Gastrocnemius medialis (tissue), 4 donors: ENCODE results near the gene KANSL1L. TPM values are rescaled to one million over a fixed set of nuclear protein-coding genes. Genes with fewer than 3 reads are reported as not detected.
A peak's percentile ranks its signal among the peaks of the same experiment; 100 is the strongest.

Experiments used
- ATAC-seq, 2 donors: fragments of 150-250 bp; one replicate each; pipeline ENCODE4 v1.9.1; 2016
- DNase-seq, 2 donors: peaks; one replicate each; pipeline ENCODE4 v3.0.0-alpha.2; 2019
- H3K27ac ChIP-seq, 4 donors: fragments of 200-600 bp; sonication (generic); 1 replicate in 1 of 4; 2 replicates in 3 of 4; pipeline ENCODE4 v1.5.1; 2016 to 2018; ENCODE audit warnings: mild to moderate bottlenecking in 2 of 4, moderate library complexity in 1 of 4
- H3K27me3 ChIP-seq, 3 donors: fragments of 200-600 bp; sonication (generic) in 2 of 3; 1 replicate in 1 of 3; 2 replicates in 2 of 3; pipeline versions ENCODE4 v1.5.1 to v1.6.0; 2016 to 2019; ENCODE audit warnings: mild to moderate bottlenecking in 1 of 3, moderate library complexity in 1 of 3
- H3K36me3 ChIP-seq, 2 donors: fragments of 200-600 bp; sonication (generic) in 1 of 2; one replicate each; pipeline ENCODE4 v1.5.1; 2017 to 2018
- H3K4me1 ChIP-seq, 2 donors: fragments of 200-600 bp; sonication (generic) in 1 of 2; one replicate each; pipeline ENCODE4 v1.5.1; 2016 to 2017; ENCODE audit warnings: mild to moderate bottlenecking in 2 of 2
- H3K4me3 ChIP-seq, 4 donors: fragments of 200-600 bp; sonication (generic) in 3 of 4; 1 replicate in 1 of 4; 2 replicates in 3 of 4; pipeline ENCODE4 v1.5.1; 2016 to 2019; ENCODE audit warnings: mild to moderate bottlenecking in 2 of 4
- H3K9me3 ChIP-seq, 3 donors: fragments of 200-600 bp; sonication (generic) in 2 of 3; 1 replicate in 1 of 3; 2 replicates in 2 of 3; pipeline ENCODE4 v1.5.1; 2016 to 2019
- CTCF ChIP-seq, 5 experiments: fragments of 450-650 bp in 3 of 5; fragments of 200-600 bp in 2 of 5; sonication (generic) in 2 of 5; IDR thresholded peaks in 4 of 5; conservative IDR thresholded peaks in 1 of 5; 1 replicate in 4 of 5; 2 replicates in 1 of 5; pipeline ENCODE4 v1.5.1; 2016 to 2019; ENCODE audit warnings: antibody characterized with exemption in 5 of 5, mild to moderate bottlenecking in 3 of 5, moderate library complexity in 3 of 5
- POLR2A ChIP-seq, 2 donors: fragments of 450-650 bp; IDR thresholded peaks; one replicate each; pipeline ENCODE4 v1.6.1; 2017; ENCODE audit warnings: antibody characterized with exemption in 2 of 2, mild to moderate bottlenecking in 2 of 2, moderate library complexity in 2 of 2
- in situ Hi-C, 4 donors: fragments of 200-750 bp; cut with MboI; loops; one replicate each; pipeline versions ENCODE4 v1.15.0 to v1.8.0; 2017; ENCODE audit warnings: low sequenced_read_pairs in 4 of 4
- intact Hi-C: fragments of 100-400 bp; cut with DNase I; formaldehyde crosslinking; loops from one replicate; pipeline ENCODE4 v1.15.1; 2023; ENCODE audit warnings: low total_unique reads
- total RNA-seq, 4 donors: library from RNA; depleted of rRNA; stranded (reverse); fragments of >200 nt; gene quantifications; one replicate each; pipeline versions ENCODE4 v1.1.0 to v1.2.3, GENCODE V29; 2016

Gene KANSL1L
- total RNA-seq, 4 donors from 2014 or later = 19.4 to 21.9 (median 20.4) TPM

GRCh38 chr2:210003359-210003758 lies 167.8 kb downstream of the KANSL1L start:
- in situ Hi-C loops = no loop called here
- Histone ChIP-seq H3K36me3 (no peaks in the 10 kb centered on the region), H3K27me3 (no peaks in the 10 kb centered on the region), H3K27ac (peak overlapping the region in 2 of 4 donors; percentile 79 to 88), H3K4me3 (peak overlapping the region; percentile 94 to 98 (median 95)), H3K4me1 (peaks cover 37 to 51% of the 10 kb centered on the region in 2 donors), H3K9me3 (no peaks in the 10 kb centered on the region)
- no peak for TF ChIP-seq CTCF (IDR thresholded peaks at IDR 0.05 in 4 of 5, conservative IDR thresholded peaks at IDR 0.05 in 1 of 5)
- no peak for TF ChIP-seq POLR2A (IDR thresholded peaks at IDR 0.05)
- intact Hi-C loops = loop anchor here (2.0 to 10.0 kb wide), 2 partner anchors 167 to 291 kb away; partner anchors contain the start of gene KANSL1L
- ATAC-seq (no peak), DNase-seq (no peak)

- TF ChIP-seq POLR2A (IDR thresholded peaks at IDR 0.05) (peak; percentile 47 to 76), CTCF (IDR thresholded peaks at IDR 0.05 in 4 of 5, conservative IDR thresholded peaks at IDR 0.05 in 1 of 5) (no peak)
- in situ Hi-C loops (no loop called here), intact Hi-C loops (loop anchor here (1.0 to 10.0 kb wide), 3 partner anchors 168 to 475 kb away; partner anchors contain the start of gene KANSL1L)
- H3K4me1 ChIP-seq = peaks cover 37 to 47% of the 10 kb centered on the region in 2 donors
- H3K27ac ChIP-seq = peak within 1 kb of the TSS; percentile 79 to 91 (median 84)
- DNase-seq (peak; percentile 92 to 95), ATAC-seq (peak; percentile 99)
- no peaks in the 10 kb centered on the region for H3K27me3 ChIP-seq
- peak within 1 kb of the TSS; percentile 94 to 98 (median 95) for H3K4me3 ChIP-seq
- H3K9me3 ChIP-seq = no peaks in the 10 kb centered on the region
- H3K36me3 ChIP-seq = no peaks in the 10 kb centered on the region
Measured at GRCh38 chr2:210002158-210003157, 168.8 kb downstream of the KANSL1L start, which contains the start of gene RPE. Gene RPE (plus strand): TSS chr2:210002638. CDS start chr2:210002662, 24 bp downstream.

- H3K4me3 ChIP-seq = no peak overlapping the region
- TF ChIP-seq CTCF (IDR thresholded peaks at IDR 0.05 in 4 of 5, conservative IDR thresholded peaks at IDR 0.05 in 1 of 5) (no peak), POLR2A (IDR thresholded peaks at IDR 0.05) (no peak)
- no peaks in the 10 kb centered on the region for H3K36me3 ChIP-seq
- H3K27ac ChIP-seq = no peak overlapping the region
- intact Hi-C loops (loop anchor here (10.0 kb wide), 1 partner anchor 294 kb away; no protein-coding TSS in a partner anchor), in situ Hi-C loops (no loop called here)
- no peaks in the 10 kb centered on the region for H3K27me3 ChIP-seq
- ATAC-seq = no peak
- no peak for DNase-seq
- peaks cover 30 to 31% of the 10 kb centered on the region in 2 donors for H3K4me1 ChIP-seq
- H3K9me3 ChIP-seq = no peaks in the 10 kb centered on the region
Measured at GRCh38 chr2:210000464-210001324, 170.5 kb downstream of the KANSL1L start.

- in situ Hi-C loops = loop anchor here in 1 of 4 donors (25.0 kb wide), 1 partner anchor 414 kb away; no protein-coding TSS in a partner anchor
- Histone ChIP-seq H3K27me3 (no peaks in the 10 kb centered on the region), H3K27ac (no peak overlapping the region), H3K4me3 (no peak overlapping the region), H3K9me3 (no peaks in the 10 kb centered on the region), H3K4me1 (peaks cover 9 to 10% of the 10 kb centered on the region in 2 donors), H3K36me3 (no peaks in the 10 kb centered on the region)
- intact Hi-C loops = no loop called here
- no peak for DNase-seq
- ATAC-seq = no peak
- TF ChIP-seq CTCF (IDR thresholded peaks at IDR 0.05 in 4 of 5, conservative IDR thresholded peaks at IDR 0.05 in 1 of 5) = no peak
- no peak for TF ChIP-seq POLR2A (IDR thresholded peaks at IDR 0.05)
Measured at GRCh38 chr2:209998596-209998995, 172.6 kb downstream of the KANSL1L start.
